Measurements from ENCODE around the gene H2BK1. TPM values are rescaled to one million over a fixed set of nuclear protein-coding genes. Genes with fewer than 3 reads are reported as not detected.

H2BK1 gene
- total RNA-seq, 1 experiment from 2014 or later = not detected

DNA sequence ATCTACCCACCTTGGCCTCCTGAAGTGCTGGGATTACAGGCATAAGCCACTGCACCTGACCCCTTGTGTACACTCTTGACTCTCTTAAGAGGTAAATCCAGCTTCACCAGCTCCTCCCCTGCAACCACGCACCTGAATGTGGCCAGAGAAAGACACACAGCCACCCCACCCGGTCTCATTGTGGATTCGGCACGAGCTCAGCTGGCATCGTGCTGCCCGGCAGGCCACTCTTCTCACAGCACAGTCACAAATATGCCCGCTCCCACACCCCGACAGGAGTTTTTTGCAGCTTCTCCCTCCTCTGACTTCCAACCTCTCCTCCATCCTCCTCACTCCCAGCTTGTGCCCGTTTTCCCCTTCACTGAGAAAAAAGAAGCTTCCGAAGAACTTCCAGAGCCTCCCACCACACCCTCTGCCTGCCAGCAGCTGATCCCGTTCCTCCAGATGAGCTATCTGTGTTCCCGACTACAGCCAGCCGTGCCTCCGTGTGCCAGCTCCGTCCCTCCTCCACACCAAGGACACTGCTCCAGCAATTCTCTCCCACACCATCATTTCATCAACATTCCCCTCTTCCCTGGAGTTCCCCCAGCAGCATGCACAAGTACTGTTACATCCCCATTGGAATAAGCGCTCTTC is 46.2 kb upstream of the H2BK1 start:
- Histone ChIP-seq H3K9me3 (ENCODE audit: control insufficient read depth, insufficient read depth, low read depth, low read length) (no peaks in the 10 kb centered on the region), H3K4me3 (ENCODE audit: low read depth in 2 of 2, low read length in 2 of 2) (no peak overlapping the region), H3K4me1 (ENCODE audit: control insufficient read depth, insufficient read depth, low read length) (peaks cover 7% of the 10 kb centered on the region), H3K27ac (ENCODE audit: low read length) (no peak overlapping the region), H3K36me3 (ENCODE audit: control insufficient read depth, insufficient read depth, low read length) (no peaks in the 10 kb centered on the region), H3K27me3 (ENCODE audit: control insufficient read depth, insufficient read depth, low read length) (no peaks in the 10 kb centered on the region)
- no peak for ATAC-seq
- CTCF ChIA-PET = no interaction called here
- in situ Hi-C loops (cut with HindIII; ENCODE audit: low pct_unique_long_range_greater_than_20kb, low sequenced_read_pairs) = no loop called here
- POLR2A ChIA-PET = no interaction called here
- no peak for DNase-seq (ENCODE audit: low read depth, low spot score)
- TF ChIP-seq TCF7L2 (IDR thresholded peaks at IDR 0.05; ENCODE audit: low read depth, low read length) = no peak
- TF ChIP-seq, protein P1, sequence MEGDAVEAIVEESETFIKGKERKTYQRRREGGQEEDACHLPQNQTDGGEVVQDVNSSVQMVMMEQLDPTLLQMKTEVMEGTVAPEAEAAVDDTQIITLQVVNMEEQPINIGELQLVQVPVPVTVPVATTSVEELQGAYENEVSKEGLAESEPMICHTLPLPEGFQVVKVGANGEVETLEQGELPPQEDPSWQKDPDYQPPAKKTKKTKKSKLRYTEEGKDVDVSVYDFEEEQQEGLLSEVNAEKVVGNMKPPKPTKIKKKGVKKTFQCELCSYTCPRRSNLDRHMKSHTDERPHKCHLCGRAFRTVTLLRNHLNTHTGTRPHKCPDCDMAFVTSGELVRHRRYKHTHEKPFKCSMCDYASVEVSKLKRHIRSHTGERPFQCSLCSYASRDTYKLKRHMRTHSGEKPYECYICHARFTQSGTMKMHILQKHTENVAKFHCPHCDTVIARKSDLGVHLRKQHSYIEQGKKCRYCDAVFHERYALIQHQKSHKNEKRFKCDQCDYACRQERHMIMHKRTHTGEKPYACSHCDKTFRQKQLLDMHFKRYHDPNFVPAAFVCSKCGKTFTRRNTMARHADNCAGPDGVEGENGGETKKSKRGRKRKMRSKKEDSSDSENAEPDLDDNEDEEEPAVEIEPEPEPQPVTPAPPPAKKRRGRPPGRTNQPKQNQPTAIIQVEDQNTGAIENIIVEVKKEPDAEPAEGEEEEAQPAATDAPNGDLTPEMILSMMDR (IDR thresholded peaks at IDR 0.05) = no peak
- TF ChIP-seq POLR2AphosphoS5 (IDR thresholded peaks at IDR 0.05; ENCODE audit: low read depth, low read length) = no peak
- TF ChIP-seq, protein P2, sequence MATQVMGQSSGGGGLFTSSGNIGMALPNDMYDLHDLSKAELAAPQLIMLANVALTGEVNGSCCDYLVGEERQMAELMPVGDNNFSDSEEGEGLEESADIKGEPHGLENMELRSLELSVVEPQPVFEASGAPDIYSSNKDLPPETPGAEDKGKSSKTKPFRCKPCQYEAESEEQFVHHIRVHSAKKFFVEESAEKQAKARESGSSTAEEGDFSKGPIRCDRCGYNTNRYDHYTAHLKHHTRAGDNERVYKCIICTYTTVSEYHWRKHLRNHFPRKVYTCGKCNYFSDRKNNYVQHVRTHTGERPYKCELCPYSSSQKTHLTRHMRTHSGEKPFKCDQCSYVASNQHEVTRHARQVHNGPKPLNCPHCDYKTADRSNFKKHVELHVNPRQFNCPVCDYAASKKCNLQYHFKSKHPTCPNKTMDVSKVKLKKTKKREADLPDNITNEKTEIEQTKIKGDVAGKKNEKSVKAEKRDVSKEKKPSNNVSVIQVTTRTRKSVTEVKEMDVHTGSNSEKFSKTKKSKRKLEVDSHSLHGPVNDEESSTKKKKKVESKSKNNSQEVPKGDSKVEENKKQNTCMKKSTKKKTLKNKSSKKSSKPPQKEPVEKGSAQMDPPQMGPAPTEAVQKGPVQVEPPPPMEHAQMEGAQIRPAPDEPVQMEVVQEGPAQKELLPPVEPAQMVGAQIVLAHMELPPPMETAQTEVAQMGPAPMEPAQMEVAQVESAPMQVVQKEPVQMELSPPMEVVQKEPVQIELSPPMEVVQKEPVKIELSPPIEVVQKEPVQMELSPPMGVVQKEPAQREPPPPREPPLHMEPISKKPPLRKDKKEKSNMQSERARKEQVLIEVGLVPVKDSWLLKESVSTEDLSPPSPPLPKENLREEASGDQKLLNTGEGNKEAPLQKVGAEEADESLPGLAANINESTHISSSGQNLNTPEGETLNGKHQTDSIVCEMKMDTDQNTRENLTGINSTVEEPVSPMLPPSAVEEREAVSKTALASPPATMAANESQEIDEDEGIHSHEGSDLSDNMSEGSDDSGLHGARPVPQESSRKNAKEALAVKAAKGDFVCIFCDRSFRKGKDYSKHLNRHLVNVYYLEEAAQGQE (IDR thresholded peaks at IDR 0.05; ENCODE audit: insufficient read depth in 1 of 2, low read depth in 2 of 2, low read length in 1 of 2) = no peak
- TF ChIP-seq SIN3A (IDR thresholded peaks at IDR 0.05; ENCODE audit: borderline replicate concordance, insufficient read depth, low read depth, low read length) = no peak
- BruUV-seq (replicated peaks) = no TSS peak
- intact Hi-C loops (cut with micrococcal nuclease; ENCODE audit: unreplicated experiment) = no loop called here

DNA sequence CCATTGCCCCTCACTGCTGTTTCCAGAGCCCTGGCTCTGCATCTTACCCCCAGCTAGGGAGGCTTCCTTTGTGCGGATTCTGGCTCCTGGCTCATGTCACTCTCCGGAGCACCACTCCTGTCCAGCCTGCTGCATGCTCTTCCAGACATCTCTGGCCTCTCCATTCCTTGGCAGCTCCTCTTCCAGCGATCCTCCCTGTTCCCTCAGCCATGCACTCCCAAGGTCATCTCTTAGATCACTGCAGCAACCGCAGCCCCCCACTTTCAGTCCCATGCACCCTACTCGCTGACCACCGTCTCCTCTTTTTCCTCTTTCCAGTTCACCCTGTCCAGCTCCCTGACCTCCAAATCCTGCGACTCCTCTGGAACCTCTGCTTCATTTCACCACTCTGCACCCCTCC is 45.1 kb upstream of the H2BK1 start:
- intact Hi-C loops (cut with micrococcal nuclease; ENCODE audit: unreplicated experiment) = no loop called here
- no peak overlapping the region for H3K27ac ChIP-seq (ENCODE audit: low read length)
- no peak overlapping the region for H3K4me3 ChIP-seq (ENCODE audit: low read depth in 2 of 2, low read length in 2 of 2)
- H3K27me3 ChIP-seq (ENCODE audit: control insufficient read depth, insufficient read depth, low read length) = no peaks in the 10 kb centered on the region
- peaks cover 15% of the 10 kb centered on the region for H3K4me1 ChIP-seq (ENCODE audit: control insufficient read depth, insufficient read depth, low read length)
- ATAC-seq = no peak
- ChIA-PET CTCF (no interaction called here), POLR2A (interaction anchor here (0.7 kb wide), 1 partner anchor 36 kb away, joined by 4 read pairs; no protein-coding TSS in a partner anchor)
- H3K9me3 ChIP-seq (ENCODE audit: control insufficient read depth, insufficient read depth, low read depth, low read length) = no peaks in the 10 kb centered on the region
- no peak for DNase-seq (ENCODE audit: low read depth, low spot score)
- no TSS peak for BruUV-seq (replicated peaks)
- TF ChIP-seq POLR2AphosphoS5 (IDR thresholded peaks at IDR 0.05; ENCODE audit: low read depth, low read length) (no peak), SIN3A (IDR thresholded peaks at IDR 0.05; ENCODE audit: borderline replicate concordance, insufficient read depth, low read depth, low read length) (no peak), TCF7L2 (IDR thresholded peaks at IDR 0.05; ENCODE audit: low read depth, low read length) (no peak)
- TF ChIP-seq, protein P1 (IDR thresholded peaks at IDR 0.05) = no peak
- TF ChIP-seq, protein P2 (IDR thresholded peaks at IDR 0.05; ENCODE audit: insufficient read depth in 1 of 2, low read depth in 2 of 2, low read length in 1 of 2) = no peak
- no peaks in the 10 kb centered on the region for H3K36me3 ChIP-seq (ENCODE audit: control insufficient read depth, insufficient read depth, low read length)
- in situ Hi-C loops (cut with HindIII; ENCODE audit: low pct_unique_long_range_greater_than_20kb, low sequenced_read_pairs) = no loop called here

All from Panc1 (cell line).